Progenitor cell of endocrine pancreas (in vitro differentiated cells): ENCODE data around the gene FLYWCH1. TPM values are rescaled to one million over a fixed set of nuclear protein-coding genes. Genes with fewer than 3 reads are reported as not detected.
"Not testable (repeated sequence)": the region's sequence is repeated elsewhere in the genome, so short reads cannot be mapped to it uniquely, and the experiment has no call there.

Source experiments
- DNase-seq: peaks from one replicate; pipeline ENCODE4 v3.0.0; 2021; ENCODE audit warnings: low spot score; ENCODE audit not compliant: unreplicated experiment
- H3K27ac Mint-ChIP-seq: 2 replicates; pipeline ENCODE4 v1.8.0; 2021; ENCODE audit warnings: mild to moderate bottlenecking, moderate library complexity, mixed read lengths
- H3K27me3 Mint-ChIP-seq: 2 replicates; pipeline ENCODE4 v1.8.0; 2021; ENCODE audit warnings: mixed read lengths
- H3K36me3 Mint-ChIP-seq: 2 replicates; pipeline ENCODE4 v1.8.0; 2022; ENCODE audit warnings: mixed read lengths; ENCODE audit not compliant: insufficient read depth
- H3K4me1 Mint-ChIP-seq: 2 replicates; pipeline ENCODE4 v1.8.0; 2021; ENCODE audit warnings: low read depth, mixed read lengths
- H3K4me3 Mint-ChIP-seq: 2 replicates; pipeline ENCODE4 v1.8.0; 2021; ENCODE audit warnings: low read depth, mild to moderate bottlenecking, moderate library complexity, mixed read lengths
- H3K9me3 Mint-ChIP-seq: 2 replicates; pipeline ENCODE4 v1.8.0; 2021; ENCODE audit warnings: low read depth, mixed read lengths
- total RNA-seq: library from RNA; stranded (reverse); gene quantifications from 2 replicates; pipeline ENCODE4 v1.2.1, GENCODE V29; 2021
- TF ChIP-seq, protein P1 (sequence below): fragments of 200-600 bp; sonication (generic); IDR thresholded peaks from one replicate; pipeline ENCODE4 v1.5.0; 2021; ENCODE audit warnings: antibody characterized with exemption, mild to moderate bottlenecking; ENCODE audit not compliant: unreplicated experiment

Gene FLYWCH1
- total RNA-seq, 1 donor from 2014 or later = 19.5 TPM

DNA sequence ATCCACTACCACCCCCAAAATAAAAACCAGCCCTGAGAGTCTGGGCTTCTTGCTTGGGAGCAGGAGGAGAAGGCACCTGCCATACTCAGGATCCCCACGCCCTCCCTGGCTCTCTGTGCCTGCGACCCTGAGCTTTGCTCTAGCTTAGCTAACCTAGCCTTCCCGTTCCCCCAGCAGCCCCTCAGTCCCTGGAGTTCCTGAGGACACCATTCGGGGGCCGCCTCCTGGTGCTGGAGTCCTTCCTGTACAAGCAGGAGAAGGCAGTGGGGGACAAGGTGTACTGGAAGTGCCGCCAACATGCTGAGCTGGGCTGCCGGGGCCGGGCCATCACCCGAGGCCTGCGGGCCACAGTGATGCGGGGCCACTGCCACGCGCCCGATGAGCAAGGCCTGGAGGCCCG is 18.5 kb downstream of the FLYWCH1 start:
- H3K4me1 Mint-ChIP-seq = peaks cover 24% of the 10 kb centered on the region
- DNase-seq = no peak
- H3K4me3 Mint-ChIP-seq = no peak overlapping the region
- H3K36me3 Mint-ChIP-seq = peaks cover 4% of the 10 kb centered on the region
- peaks cover 3% of the 10 kb centered on the region for H3K27me3 Mint-ChIP-seq
- H3K27ac Mint-ChIP-seq = no peak overlapping the region
- TF ChIP-seq, protein P1, sequence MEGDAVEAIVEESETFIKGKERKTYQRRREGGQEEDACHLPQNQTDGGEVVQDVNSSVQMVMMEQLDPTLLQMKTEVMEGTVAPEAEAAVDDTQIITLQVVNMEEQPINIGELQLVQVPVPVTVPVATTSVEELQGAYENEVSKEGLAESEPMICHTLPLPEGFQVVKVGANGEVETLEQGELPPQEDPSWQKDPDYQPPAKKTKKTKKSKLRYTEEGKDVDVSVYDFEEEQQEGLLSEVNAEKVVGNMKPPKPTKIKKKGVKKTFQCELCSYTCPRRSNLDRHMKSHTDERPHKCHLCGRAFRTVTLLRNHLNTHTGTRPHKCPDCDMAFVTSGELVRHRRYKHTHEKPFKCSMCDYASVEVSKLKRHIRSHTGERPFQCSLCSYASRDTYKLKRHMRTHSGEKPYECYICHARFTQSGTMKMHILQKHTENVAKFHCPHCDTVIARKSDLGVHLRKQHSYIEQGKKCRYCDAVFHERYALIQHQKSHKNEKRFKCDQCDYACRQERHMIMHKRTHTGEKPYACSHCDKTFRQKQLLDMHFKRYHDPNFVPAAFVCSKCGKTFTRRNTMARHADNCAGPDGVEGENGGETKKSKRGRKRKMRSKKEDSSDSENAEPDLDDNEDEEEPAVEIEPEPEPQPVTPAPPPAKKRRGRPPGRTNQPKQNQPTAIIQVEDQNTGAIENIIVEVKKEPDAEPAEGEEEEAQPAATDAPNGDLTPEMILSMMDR = no peak
- no peaks in the 10 kb centered on the region for H3K9me3 Mint-ChIP-seq

DNA sequence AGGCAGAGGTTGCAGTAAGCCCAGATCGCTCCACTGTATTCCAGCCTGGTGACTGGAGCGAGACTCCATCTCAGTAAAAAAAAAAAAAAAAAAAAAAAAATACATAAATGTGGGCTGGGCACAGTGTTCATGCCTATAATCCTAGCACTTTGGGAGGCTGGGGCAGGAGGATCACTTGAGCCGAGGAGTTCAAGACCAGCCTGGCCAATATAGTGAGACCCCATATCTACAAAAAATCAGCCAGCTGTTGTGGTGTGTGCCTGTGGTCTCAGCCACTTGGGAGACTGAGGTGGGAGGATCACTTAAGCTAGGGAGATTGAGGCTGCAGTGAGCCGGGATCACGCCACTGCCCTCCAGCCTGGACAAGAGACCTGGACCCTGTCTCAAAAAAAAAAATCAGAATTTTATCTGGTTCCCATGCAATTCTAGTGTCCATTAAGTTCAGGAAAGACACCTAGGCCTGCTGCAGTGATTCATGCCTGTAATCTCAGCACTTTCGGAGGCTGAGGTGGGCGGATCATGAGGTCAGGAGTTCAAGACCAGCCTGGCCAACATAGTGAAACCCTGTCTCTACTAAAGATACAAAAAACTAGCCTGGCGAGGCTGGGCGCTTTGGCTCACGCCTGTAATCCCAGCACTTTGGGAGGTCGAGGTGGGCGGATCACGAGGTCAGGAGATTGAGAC is 19.6 kb downstream of the FLYWCH1 start:
- not testable (repeated sequence) for DNase-seq, H3K27me3 Mint-ChIP-seq, H3K36me3 Mint-ChIP-seq, H3K4me3 Mint-ChIP-seq, H3K9me3 Mint-ChIP-seq, H3K27ac Mint-ChIP-seq
- H3K4me1 Mint-ChIP-seq = peaks cover 21% of the 10 kb centered on the region

DNA sequence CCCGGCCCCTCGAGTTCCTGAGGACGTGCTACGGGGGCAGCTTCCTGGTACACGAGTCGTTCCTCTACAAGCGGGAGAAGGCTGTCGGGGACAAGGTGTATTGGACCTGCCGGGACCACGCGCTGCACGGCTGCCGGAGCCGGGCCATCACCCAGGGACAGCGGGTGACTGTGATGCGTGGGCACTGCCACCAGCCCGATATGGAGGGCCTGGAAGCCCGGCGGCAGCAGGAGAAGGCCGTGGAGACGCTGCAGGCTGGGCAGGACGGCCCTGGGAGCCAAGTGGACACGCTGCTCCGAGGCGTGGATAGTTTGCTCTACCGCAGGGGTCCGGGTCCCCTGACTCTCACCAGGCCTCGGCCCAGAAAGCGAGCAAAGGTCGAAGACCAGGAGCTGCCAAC is 21.4 kb downstream of the FLYWCH1 start:
- TF ChIP-seq, protein P1 = no peak
- H3K9me3 Mint-ChIP-seq = no peaks in the 10 kb centered on the region
- H3K36me3 Mint-ChIP-seq = peaks cover 6% of the 10 kb centered on the region
- no peak overlapping the region for H3K27ac Mint-ChIP-seq
- no peak overlapping the region for H3K4me3 Mint-ChIP-seq
- no peak for DNase-seq
- H3K27me3 Mint-ChIP-seq = no peaks in the 10 kb centered on the region
- H3K4me1 Mint-ChIP-seq = peaks cover 10% of the 10 kb centered on the region

DNA sequence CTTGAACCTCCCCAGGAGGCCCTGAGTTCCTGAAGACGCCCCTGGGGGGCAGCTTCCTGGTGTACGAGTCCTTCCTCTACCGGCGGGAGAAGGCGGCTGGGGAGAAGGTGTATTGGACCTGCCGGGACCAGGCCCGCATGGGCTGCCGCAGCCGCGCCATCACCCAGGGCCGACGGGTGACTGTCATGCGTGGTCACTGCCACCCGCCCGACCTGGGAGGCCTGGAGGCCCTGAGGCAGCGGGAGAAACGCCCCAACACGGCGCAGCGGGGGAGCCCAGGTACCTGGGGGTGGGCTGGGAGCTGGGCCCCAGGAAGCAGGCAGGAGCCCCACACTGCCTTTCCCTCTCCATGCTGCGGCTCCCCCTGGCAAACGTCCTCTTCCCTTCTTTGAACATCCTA is 22.0 kb downstream of the FLYWCH1 start:
- Mint-ChIP-seq H3K9me3 (no peaks in the 10 kb centered on the region), H3K4me3 (no peak overlapping the region), H3K36me3 (peaks cover 6% of the 10 kb centered on the region), H3K27me3 (no peaks in the 10 kb centered on the region), H3K27ac (no peak overlapping the region), H3K4me1 (peaks cover 5% of the 10 kb centered on the region)
- DNase-seq = no peak
- TF ChIP-seq, protein P1 = no peak

DNA sequence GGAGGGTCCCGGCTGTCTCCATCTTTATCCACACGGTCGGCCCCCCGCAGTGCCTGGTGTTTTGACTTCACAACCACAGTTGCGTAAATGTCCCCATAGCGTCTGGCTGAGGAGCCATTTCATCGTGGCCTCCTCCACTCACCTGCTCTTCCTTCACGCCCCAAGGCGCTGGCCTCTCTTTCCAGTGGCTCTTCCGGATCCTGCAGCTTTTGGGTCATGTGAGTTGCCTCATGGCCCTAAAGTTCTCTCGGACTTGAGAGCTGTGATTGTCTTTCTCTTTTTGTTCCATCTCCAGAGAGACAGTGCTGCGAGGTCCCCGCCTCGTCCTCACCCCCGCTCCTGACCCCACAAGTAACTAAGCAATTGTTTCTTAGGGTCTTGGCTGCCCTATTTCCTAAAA is 22.7 kb downstream of the FLYWCH1 start:
- H3K27ac Mint-ChIP-seq = peak overlapping the region; percentile 58
- H3K36me3 Mint-ChIP-seq = peaks cover 6% of the 10 kb centered on the region

More for the DNA sequence above, 22.7 kb downstream of the FLYWCH1 start:
- DNase-seq = no peak
- H3K9me3 Mint-ChIP-seq = no peaks in the 10 kb centered on the region
- TF ChIP-seq, protein P1 = no peak
- no peaks in the 10 kb centered on the region for H3K27me3 Mint-ChIP-seq
- no peaks in the 10 kb centered on the region for H3K4me1 Mint-ChIP-seq
- H3K4me3 Mint-ChIP-seq = no peak overlapping the region
